Esophagus squamous epithelium (tissue), 4 donors: ENCODE data around the gene PAQR8.

Experiments
- POLR2A ChIP-seq, 4 donors: fragments of 450-650 bp; IDR thresholded peaks; one replicate each; pipeline ENCODE4 v1.6.1; 2017; ENCODE audit warnings: antibody characterized with exemption in 4 of 4, mild to moderate bottlenecking in 4 of 4, moderate library complexity in 3 of 4
- TF ChIP-seq, protein P1 (sequence below), 6 experiments: fragments of 450-650 bp in 4 of 6; fragments of 200-600 bp in 2 of 6; sonication (generic) in 2 of 6; IDR thresholded peaks; one replicate each; pipeline ENCODE4 v1.5.1; 2016 to 2019; ENCODE audit warnings: antibody characterized with exemption in 6 of 6, mild to moderate bottlenecking in 4 of 6, moderate library complexity in 4 of 6

DNA sequence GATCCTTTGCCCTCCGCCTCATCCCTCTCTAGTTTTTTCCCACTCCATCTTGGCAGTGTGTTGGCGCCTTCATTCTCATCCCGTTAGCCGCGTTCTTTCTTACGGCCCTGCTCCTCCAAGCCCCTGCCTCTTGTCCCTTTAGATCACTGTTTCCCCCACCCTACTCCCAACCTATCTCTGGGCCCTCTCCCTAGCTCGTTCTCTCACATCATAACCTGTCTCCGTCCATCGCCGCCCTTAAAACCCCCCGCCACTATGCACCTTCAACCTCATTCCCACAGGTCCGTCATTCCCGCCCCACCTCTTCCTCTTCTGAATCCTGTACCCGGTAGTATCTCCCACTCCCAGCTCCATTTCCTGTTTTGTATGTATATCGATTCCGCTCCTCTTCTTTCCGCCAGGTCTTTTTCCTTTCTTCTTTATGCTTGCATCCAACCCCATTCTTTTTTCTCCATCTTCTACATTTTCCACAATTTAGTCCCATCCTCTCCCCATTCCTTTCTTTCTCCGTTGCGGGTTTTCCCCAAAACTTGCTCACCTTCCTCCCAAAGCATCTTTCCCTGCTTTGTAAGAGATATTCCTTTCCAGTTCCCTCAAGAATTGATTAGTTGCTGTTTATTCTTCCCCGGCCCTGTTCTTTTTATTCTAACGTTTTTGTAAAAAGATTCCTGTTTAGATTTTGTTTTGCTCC, 58.9 kb downstream of the PAQR8 start:
- TF ChIP-seq, protein P1, sequence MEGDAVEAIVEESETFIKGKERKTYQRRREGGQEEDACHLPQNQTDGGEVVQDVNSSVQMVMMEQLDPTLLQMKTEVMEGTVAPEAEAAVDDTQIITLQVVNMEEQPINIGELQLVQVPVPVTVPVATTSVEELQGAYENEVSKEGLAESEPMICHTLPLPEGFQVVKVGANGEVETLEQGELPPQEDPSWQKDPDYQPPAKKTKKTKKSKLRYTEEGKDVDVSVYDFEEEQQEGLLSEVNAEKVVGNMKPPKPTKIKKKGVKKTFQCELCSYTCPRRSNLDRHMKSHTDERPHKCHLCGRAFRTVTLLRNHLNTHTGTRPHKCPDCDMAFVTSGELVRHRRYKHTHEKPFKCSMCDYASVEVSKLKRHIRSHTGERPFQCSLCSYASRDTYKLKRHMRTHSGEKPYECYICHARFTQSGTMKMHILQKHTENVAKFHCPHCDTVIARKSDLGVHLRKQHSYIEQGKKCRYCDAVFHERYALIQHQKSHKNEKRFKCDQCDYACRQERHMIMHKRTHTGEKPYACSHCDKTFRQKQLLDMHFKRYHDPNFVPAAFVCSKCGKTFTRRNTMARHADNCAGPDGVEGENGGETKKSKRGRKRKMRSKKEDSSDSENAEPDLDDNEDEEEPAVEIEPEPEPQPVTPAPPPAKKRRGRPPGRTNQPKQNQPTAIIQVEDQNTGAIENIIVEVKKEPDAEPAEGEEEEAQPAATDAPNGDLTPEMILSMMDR (IDR thresholded peaks at IDR 0.05): no peak
- TF ChIP-seq POLR2A (IDR thresholded peaks at IDR 0.05): no peak
